Nephron (organoid): ENCODE measurements around the gene NR5A2.
A peak's percentile ranks its signal among the peaks of the same experiment; 100 is the strongest.

Experiments used
- H3K27ac Mint-ChIP-seq, 3 experiments: 2 replicates each; pipeline ENCODE4 v1.8.0; 2020; ENCODE audit warnings: mixed read lengths in 3 of 3, mild to moderate bottlenecking in 2 of 3, moderate library complexity in 1 of 3
- H3K27me3 Mint-ChIP-seq: 2 replicates; pipeline ENCODE4 v1.8.0; 2021; ENCODE audit warnings: low read depth, mild to moderate bottlenecking, moderate library complexity, mixed read lengths
- H3K36me3 Mint-ChIP-seq: 2 replicates; pipeline ENCODE4 v1.8.0; 2020; ENCODE audit warnings: low read depth, mixed read lengths
- H3K4me1 Mint-ChIP-seq: 2 replicates; pipeline ENCODE4 v1.8.0; 2020; ENCODE audit warnings: mixed read lengths
- H3K4me3 Mint-ChIP-seq, 3 experiments: 2 replicates each; pipeline ENCODE4 v1.8.0; 2020; ENCODE audit warnings: mild to moderate bottlenecking in 3 of 3, mixed read lengths in 3 of 3, moderate library complexity in 2 of 3
- H3K9me3 Mint-ChIP-seq: 2 replicates; pipeline ENCODE4 v1.8.0; 2020; ENCODE audit warnings: mixed read lengths
- CTCF ChIP-seq, 3 experiments: fragments of 200-600 bp; sonication (generic); IDR thresholded peaks; one replicate each; pipeline ENCODE4 v1.5.0; 2021; ENCODE audit warnings: antibody characterized with exemption in 3 of 3; ENCODE audit not compliant: unreplicated experiment in 3 of 3

Gene NR5A2

GRCh38 chr1:200036619-200037270 is 9.2 kb downstream of the NR5A2 start:
- H3K4me3 Mint-ChIP-seq, result peak overlapping the region in 2 of 3 experiments; percentile 42 to 53
- no peaks in the 10 kb centered on the region for H3K27me3 Mint-ChIP-seq
- H3K36me3 Mint-ChIP-seq, result no peaks in the 10 kb centered on the region
- H3K9me3 Mint-ChIP-seq, result no peaks in the 10 kb centered on the region
- peaks cover 28% of the 10 kb centered on the region for H3K4me1 Mint-ChIP-seq
- TF ChIP-seq CTCF (IDR thresholded peaks at IDR 0.05; ENCODE audit: unreplicated experiment in 3 of 3), result no peak
- H3K27ac Mint-ChIP-seq, result no peak overlapping the region

- H3K27me3 Mint-ChIP-seq, result no peaks in the 10 kb centered on the region
- H3K4me3 Mint-ChIP-seq, result peak overlapping the region in 2 of 3 experiments; percentile 61 to 82
- H3K36me3 Mint-ChIP-seq, result no peaks in the 10 kb centered on the region
Measured at GRCh38 chr1:200037501-200037900, 10.0 kb downstream of the NR5A2 start.

GRCh38 chr1:200037904-200038303 is 10.4 kb downstream of the NR5A2 start:
- Mint-ChIP-seq H3K4me3 (peak overlapping the region; percentile 61 to 82 (median 76)), H3K36me3 (no peaks in the 10 kb centered on the region), H3K27ac (no peak overlapping the region), H3K4me1 (peaks cover 36% of the 10 kb centered on the region), H3K9me3 (no peaks in the 10 kb centered on the region), H3K27me3 (no peaks in the 10 kb centered on the region)
- TF ChIP-seq CTCF (IDR thresholded peaks at IDR 0.05; ENCODE audit: unreplicated experiment in 3 of 3), result no peak

More at GRCh38 chr1:200037501-200037900, 10.0 kb downstream of the NR5A2 start:
- peaks cover 32% of the 10 kb centered on the region for H3K4me1 Mint-ChIP-seq
- H3K27ac Mint-ChIP-seq, result no peak overlapping the region
- TF ChIP-seq CTCF (IDR thresholded peaks at IDR 0.05; ENCODE audit: unreplicated experiment in 3 of 3), result no peak
- no peaks in the 10 kb centered on the region for H3K9me3 Mint-ChIP-seq

GRCh38 chr1:200038325-200038980 is 10.9 kb downstream of the NR5A2 start:
- H3K4me1 Mint-ChIP-seq, result peaks cover 40% of the 10 kb centered on the region
- peak overlapping the region; percentile 80 to 82 (median 80) for H3K4me3 Mint-ChIP-seq
- no peaks in the 10 kb centered on the region for H3K27me3 Mint-ChIP-seq
- H3K9me3 Mint-ChIP-seq, result no peaks in the 10 kb centered on the region
- no peak overlapping the region for H3K27ac Mint-ChIP-seq
- no peaks in the 10 kb centered on the region for H3K36me3 Mint-ChIP-seq
- no peak for TF ChIP-seq CTCF (IDR thresholded peaks at IDR 0.05; ENCODE audit: unreplicated experiment in 3 of 3)

- Mint-ChIP-seq H3K9me3 (no peaks in the 10 kb centered on the region), H3K4me3 (peak overlapping the region; percentile 80 to 82 (median 82)), H3K27me3 (no peaks in the 10 kb centered on the region), H3K27ac (no peak overlapping the region), H3K4me1 (peaks cover 40% of the 10 kb centered on the region), H3K36me3 (no peaks in the 10 kb centered on the region)
- TF ChIP-seq CTCF (IDR thresholded peaks at IDR 0.05; ENCODE audit: unreplicated experiment in 3 of 3), result no peak
Measured at GRCh38 chr1:200038981-200039848, 11.7 kb downstream of the NR5A2 start.
